Adrenal gland (tissue), 5 donors: ENCODE results near the gene DHRS1.

Source experiments
- CTCF ChIP-seq, 6 experiments: fragments of 450-650 bp in 4 of 6; fragments of 200-600 bp in 2 of 6; sonication (generic) in 1 of 6; IDR thresholded peaks; 1 replicate in 5 of 6; 2 replicates in 1 of 6; pipeline versions ENCODE4 v1.5.1 to v1.8.0; 2016 to 2021; ENCODE audit warnings: antibody characterized with exemption in 6 of 6, mild to moderate bottlenecking in 2 of 6, moderate library complexity in 1 of 6
- POLR2A ChIP-seq, 2 donors: fragments of 450-650 bp; IDR thresholded peaks; one replicate each; pipeline ENCODE4 v1.6.1; 2017; ENCODE audit warnings: antibody characterized with exemption in 2 of 2, mild to moderate bottlenecking in 2 of 2, moderate library complexity in 1 of 2
- donor health status: DM: no; HTN: no; CAD: no.

GRCh38 chr14:24282736-24283135, 16.8 kb downstream of the DHRS1 start:
- TF ChIP-seq CTCF (IDR thresholded peaks at IDR 0.05): no peak
- no peak for TF ChIP-seq POLR2A (IDR thresholded peaks at IDR 0.05)
